Neuronal stem cell (in vitro differentiated cells): ENCODE measurements around the gene SYNE1.

ENCODE experiments used
- DNase-seq: peaks from one replicate; pipeline ENCODE4 v3.0.0-alpha.2; 2013; ENCODE audit warnings: low spot score
- H2AFZ ChIP-seq: one replicate; pipeline ENCODE4 v1.6.1; 2013; ENCODE audit warnings: mild to moderate bottlenecking, low read length, inconsistent platforms
- H2AK5ac ChIP-seq: 2 replicates; pipeline ENCODE4 v1.6.1; 2013; ENCODE audit warnings: low read depth, mild to moderate bottlenecking, inconsistent platforms, low read length, moderate library complexity, mixed read lengths
- H2BK120ac ChIP-seq: 2 replicates; pipeline ENCODE4 v1.6.1; 2013; ENCODE audit warnings: low read depth, mild to moderate bottlenecking, inconsistent platforms, low read length, moderate library complexity, mixed read lengths
- H2BK12ac ChIP-seq: one replicate; pipeline ENCODE4 v1.6.1; 2013; ENCODE audit warnings: low read length, inconsistent platforms
- H2BK15ac ChIP-seq: 2 replicates; pipeline ENCODE4 v1.6.1; 2013; ENCODE audit warnings: mild to moderate bottlenecking, low read length, inconsistent platforms, mixed read lengths
- H2BK5ac ChIP-seq: one replicate; pipeline ENCODE4 v1.6.1; 2013; ENCODE audit warnings: inconsistent platforms, mild to moderate bottlenecking, low read length, moderate library complexity
- H3K14ac ChIP-seq: one replicate; pipeline ENCODE4 v1.6.1; 2013; ENCODE audit warnings: low read length, inconsistent platforms
- H3K18ac ChIP-seq: 2 replicates; pipeline ENCODE4 v1.6.1; 2013; ENCODE audit warnings: low read length, inconsistent platforms
- H3K23ac ChIP-seq: 2 replicates; pipeline ENCODE4 v1.6.1; 2013; ENCODE audit warnings: low read depth, mild to moderate bottlenecking, mixed read lengths, low read length, inconsistent platforms; ENCODE audit not compliant: poor library complexity
- H3K27ac ChIP-seq: replicated peaks from 3 replicates; pipeline ENCODE4 v1.5.1; 2013; ENCODE audit warnings: low read length, inconsistent platforms
- H3K27me3 ChIP-seq, 3 experiments: 2 replicates each; pipeline ENCODE4 v1.6.1; 2013; ENCODE audit warnings: low read length in 3 of 3, mild to moderate bottlenecking in 2 of 3, inconsistent platforms in 1 of 3, low read depth in 1 of 3, mixed read lengths in 1 of 3, moderate library complexity in 1 of 3; ENCODE audit not compliant: control insufficient read depth in 3 of 3, insufficient read depth in 3 of 3
- H3K36me3 ChIP-seq, 2 donors: replicated peaks in 1 of 2; 2 replicates each; pipeline ENCODE4 v1.6.1; 2013; ENCODE audit warnings: low read length in 2 of 2; ENCODE audit not compliant: control insufficient read depth in 2 of 2, insufficient read depth in 2 of 2
- H3K4ac ChIP-seq: 2 replicates; pipeline ENCODE4 v1.6.1; 2013; ENCODE audit warnings: inconsistent platforms, mild to moderate bottlenecking, low read length, moderate library complexity
- H3K4me1 ChIP-seq, 2 donors: 1 replicate in 1 of 2; 2 replicates in 1 of 2; pipeline ENCODE4 v1.6.1; 2013; ENCODE audit warnings: low read length in 2 of 2, low read depth in 1 of 2; ENCODE audit not compliant: control insufficient read depth in 2 of 2, insufficient read depth in 1 of 2
- H3K4me2 ChIP-seq: one replicate; pipeline ENCODE4 v1.6.1; 2013; ENCODE audit warnings: mild to moderate bottlenecking, low read length, inconsistent platforms; ENCODE audit not compliant: insufficient read depth, poor library complexity, severe bottlenecking
- H3K4me3 ChIP-seq, 2 donors: 2 replicates each; pipeline ENCODE4 v1.5.1; 2013; ENCODE audit warnings: low read length in 2 of 2, mild to moderate bottlenecking in 2 of 2, inconsistent platforms in 1 of 2, moderate library complexity in 1 of 2
- H3K79me1 ChIP-seq: one replicate; pipeline ENCODE4 v1.6.1; 2013; ENCODE audit warnings: low read depth, mild to moderate bottlenecking, inconsistent platforms, low read length, moderate library complexity
- H3K9ac ChIP-seq: one replicate; pipeline ENCODE4 v1.6.1; 2013; ENCODE audit warnings: mild to moderate bottlenecking, low read depth, low read length, inconsistent platforms; ENCODE audit not compliant: poor library complexity
- H3K9me3 ChIP-seq, 2 donors: replicated peaks in 1 of 2; 2 replicates each; pipeline versions ENCODE3 to v1.6.1; 2013; ENCODE audit warnings: low read length in 2 of 2, mild to moderate bottlenecking in 2 of 2, inconsistent platforms in 1 of 2, low read depth in 1 of 2, mixed read lengths in 1 of 2, moderate library complexity in 1 of 2; ENCODE audit not compliant: control insufficient read depth in 2 of 2, insufficient read depth in 1 of 2
- H4K8ac ChIP-seq: one replicate; pipeline ENCODE4 v1.6.1; 2013; ENCODE audit warnings: low read depth, mild to moderate bottlenecking, inconsistent platforms, low read length, moderate library complexity
- H4K91ac ChIP-seq: one replicate; pipeline ENCODE4 v1.6.1; 2013; ENCODE audit warnings: low read length, low read depth, mild to moderate bottlenecking, inconsistent platforms; ENCODE audit not compliant: poor library complexity
- WGBS, 2 donors: extraction: QIAGEN DNeasy Blood & Tissue Kit; methylation state at CpG; one replicate each; pipeline ENCODE4 v1.1.7; 2013; ENCODE audit warnings: missing lambda C conversion rate in 2 of 2, mixed read lengths in 1 of 2; ENCODE audit not compliant: insufficient read length in 2 of 2, insufficient replicate concordance in 1 of 2; ENCODE audit errors: extremely low coverage in 2 of 2; 5-methylcytosine and 5-hydroxymethylcytosine counted together

SYNE1 gene

GRCh38 chr6:152121910-152122309 lies 515.3 kb downstream of the SYNE1 start:
- no peak for DNase-seq
- no peak overlapping the region for H2BK12ac ChIP-seq
- no peak overlapping the region for H2BK5ac ChIP-seq
- H2AFZ ChIP-seq = no peak overlapping the region
- H4K91ac ChIP-seq = no peak overlapping the region
- no peaks in the 10 kb centered on the region for H3K27me3 ChIP-seq
- H3K14ac ChIP-seq = no peak overlapping the region
- no peak overlapping the region for H3K4ac ChIP-seq
- WGBS, 2 donors = no CpG with 5 or more reads among the region's 3 CpGs
- H3K18ac ChIP-seq = no peak overlapping the region
- no peak overlapping the region for H4K8ac ChIP-seq
- no peak overlapping the region for H3K23ac ChIP-seq
- no peak overlapping the region for H3K4me2 ChIP-seq
- H3K4me1 ChIP-seq = no peaks in the 10 kb centered on the region
- H3K79me1 ChIP-seq = no peaks in the 10 kb centered on the region
- no peak overlapping the region for H2BK15ac ChIP-seq
- no peak overlapping the region for H2BK120ac ChIP-seq
- no peaks in the 10 kb centered on the region for H3K9me3 ChIP-seq
- no peak overlapping the region for H2AK5ac ChIP-seq
- H3K4me3 ChIP-seq = no peak overlapping the region
- H3K9ac ChIP-seq = no peak overlapping the region
- H3K27ac ChIP-seq = no peak overlapping the region
- H3K36me3 ChIP-seq = no peaks in the 10 kb centered on the region

- no peak overlapping the region for H4K8ac ChIP-seq
- H3K4me3 ChIP-seq = no peak overlapping the region
- H3K18ac ChIP-seq = no peak overlapping the region
- no CpG with 5 or more reads among the region's 7 CpGs for WGBS, 2 donors
- no peak overlapping the region for H3K4me2 ChIP-seq
- DNase-seq = no peak
- H2BK15ac ChIP-seq = no peak overlapping the region
- H3K9me3 ChIP-seq = no peaks in the 10 kb centered on the region
- no peak overlapping the region for H3K4ac ChIP-seq
- H3K9ac ChIP-seq = no peak overlapping the region
- H3K27ac ChIP-seq = no peak overlapping the region
- no peak overlapping the region for H2AK5ac ChIP-seq
- H4K91ac ChIP-seq = no peak overlapping the region
- no peak overlapping the region for H3K14ac ChIP-seq
- no peaks in the 10 kb centered on the region for H3K79me1 ChIP-seq
- H2BK5ac ChIP-seq = no peak overlapping the region
- no peaks in the 10 kb centered on the region for H3K27me3 ChIP-seq
- no peak overlapping the region for H2AFZ ChIP-seq
- no peak overlapping the region for H2BK120ac ChIP-seq
- H3K36me3 ChIP-seq = no peaks in the 10 kb centered on the region
- H3K23ac ChIP-seq = no peak overlapping the region
- H3K4me1 ChIP-seq = no peaks in the 10 kb centered on the region
- no peak overlapping the region for H2BK12ac ChIP-seq
Measured at GRCh38 chr6:152119831-152120230, 517.3 kb downstream of the SYNE1 start.

GRCh38 chr6:152118678-152119077 lies 518.5 kb downstream of the SYNE1 start:
- Histone ChIP-seq H2AK5ac (no peak overlapping the region), H2BK5ac (no peak overlapping the region), H3K18ac (no peak overlapping the region), H2BK12ac (no peak overlapping the region), H3K4me3 (no peak overlapping the region), H3K36me3 (no peaks in the 10 kb centered on the region), H2BK15ac (no peak overlapping the region), H4K91ac (no peak overlapping the region), H4K8ac (no peak overlapping the region), H2AFZ (no peak overlapping the region), H3K9ac (no peak overlapping the region), H3K9me3 (no peaks in the 10 kb centered on the region), H3K23ac (no peak overlapping the region), H3K27ac (no peak overlapping the region), H3K4me1 (no peaks in the 10 kb centered on the region), H3K4ac (no peak overlapping the region), H3K27me3 (no peaks in the 10 kb centered on the region), H3K79me1 (no peaks in the 10 kb centered on the region), H3K14ac (no peak overlapping the region), H3K4me2 (no peak overlapping the region), H2BK120ac (no peak overlapping the region)
- WGBS, 2 donors = no CpG with 5 or more reads among the region's 5 CpGs
- DNase-seq = no peak

GRCh38 chr6:152118224-152118623 lies 518.9 kb downstream of the SYNE1 start:
- Histone ChIP-seq H4K8ac (no peak overlapping the region), H3K9ac (no peak overlapping the region), H3K4me2 (no peak overlapping the region), H3K18ac (no peak overlapping the region), H3K4me3 (no peak overlapping the region), H3K36me3 (no peaks in the 10 kb centered on the region), H2BK5ac (no peak overlapping the region), H3K27ac (no peak overlapping the region), H3K27me3 (no peaks in the 10 kb centered on the region), H3K23ac (no peak overlapping the region), H3K4me1 (no peaks in the 10 kb centered on the region), H2AK5ac (no peak overlapping the region), H3K9me3 (no peaks in the 10 kb centered on the region), H2BK120ac (no peak overlapping the region), H2AFZ (no peak overlapping the region), H3K14ac (no peak overlapping the region), H4K91ac (no peak overlapping the region), H3K79me1 (no peaks in the 10 kb centered on the region), H2BK12ac (no peak overlapping the region), H3K4ac (no peak overlapping the region), H2BK15ac (no peak overlapping the region)
- WGBS, 2 donors = no CpG with 5 or more reads among the region's 3 CpGs
- DNase-seq = no peak
